CD4-positive, alpha-beta T cell treated with Interleukin-6 at 100 ng/mL for 8 hours (primary cell): Measurements from ENCODE around the gene DNAH7.
"Not testable (repeated sequence)": the region's sequence is repeated elsewhere in the genome, so short reads cannot be mapped to it uniquely, and the experiment has no call there.

Source experiments
- DNase-seq: peaks from one replicate; pipeline ENCODE4 v3.0.0-alpha.2; 2020; ENCODE audit warnings: mixed read lengths, low spot score

Gene DNAH7

GRCh38 chr2:195716466-195716865 lies 352.2 kb downstream of the DNAH7 start:
- no peak for DNase-seq

- DNase-seq = no peak
Observed at GRCh38 chr2:195711478-195711877, 357.2 kb downstream of the DNAH7 start.

GRCh38 chr2:195709901-195710806 lies 358.5 kb downstream of the DNAH7 start:
- no peak for DNase-seq

GRCh38 chr2:195706161-195706900 lies 362.3 kb downstream of the DNAH7 start:
- no peak for DNase-seq

GRCh38 chr2:195700480-195700879 lies 368.2 kb downstream of the DNAH7 start:
- DNase-seq = no peak

GRCh38 chr2:195697681-195698220 lies 370.9 kb downstream of the DNAH7 start:
- no peak for DNase-seq

- no peak for DNase-seq
Observed at GRCh38 chr2:195696012-195696411, 372.6 kb downstream of the DNAH7 start.

- no peak for DNase-seq
Observed at GRCh38 chr2:195695002-195695631, 373.5 kb downstream of the DNAH7 start.

- no peak for DNase-seq
Observed at GRCh38 chr2:195694553-195694952, 374.1 kb downstream of the DNAH7 start.

- DNase-seq = not testable (repeated sequence)
Observed at GRCh38 chr2:195692531-195692930, 376.1 kb downstream of the DNAH7 start.
